HL-60 (cell line): Measurements from ENCODE around the gene COX7A2.

Experiments
- CTCF ChIP-seq: IDR thresholded peaks from one replicate; pipeline ENCODE4 v1.5.1; 2011; ENCODE audit warnings: low read length, control low read depth, inconsistent platforms; ENCODE audit not compliant: insufficient read depth
- REST ChIP-seq: IDR thresholded peaks from 2 replicates; pipeline ENCODE4 v1.6.1; 2012; ENCODE audit warnings: low read depth; ENCODE audit not compliant: insufficient replicate concordance

- TF ChIP-seq REST (peak; percentile 54), CTCF (no peak)
Observed at GRCh38 chr6:75284632-75285282, 41.2 kb upstream of the COX7A2 start, which contains the start of gene TMEM30A.
